A673 (cell line): ENCODE measurements around the gene NECAP2. TPM values are rescaled to one million over a fixed set of nuclear protein-coding genes. Genes with fewer than 3 reads are reported as not detected.

Experiments
- BruUV-seq: library from RNA; stranded (reverse); fragments of 400-500 nt; replicated peaks from 2 replicates; lab custom pipeline; 2021; lab: Mats Ljungman, UMichigan
- CTCF ChIA-PET: fragments of 300-600 bp; sonication (Branson Sonifier 250); formaldehyde crosslinking; loops from one replicate; lab custom pipeline; 2022; ENCODE audit warnings: antibody characterized with exemption; lab: Charles Lee
- POLR2A ChIA-PET: fragments of 300-600 bp; sonication (Branson Sonifier 250); formaldehyde crosslinking; loops from one replicate; lab custom pipeline; 2022; ENCODE audit warnings: antibody characterized with exemption; ENCODE audit not compliant: low non-redundant PET; lab: Charles Lee
- DNase-seq: peaks from one replicate; pipeline ENCODE4 v3.0.0-alpha.2; 2015; ENCODE audit warnings: low spot score
- H3K27ac ChIP-seq: fragments of 200-600 bp; sonication (generic); 2 replicates; pipeline ENCODE4 v1.5.1; 2016; ENCODE audit warnings: mixed run types, low read depth, mild to moderate bottlenecking, mixed read lengths, antibody characterized with exemption, low read length; ENCODE audit not compliant: poor library complexity, severe bottlenecking
- H3K27me3 ChIP-seq: fragments of 200-600 bp; sonication (generic); replicated peaks from 2 replicates; pipeline ENCODE4 v1.6.1; 2017; ENCODE audit warnings: mixed run types, low read depth, mild to moderate bottlenecking, mixed read lengths, antibody characterized with exemption, low read length; ENCODE audit not compliant: insufficient read depth, poor library complexity
- H3K36me3 ChIP-seq: fragments of 200-600 bp; sonication (generic); 2 replicates; pipeline ENCODE4 v1.6.1; 2016; ENCODE audit warnings: mixed run types, mild to moderate bottlenecking, mixed read lengths, antibody characterized with exemption, low read length; ENCODE audit not compliant: insufficient read depth, poor library complexity, severe bottlenecking
- H3K4me1 ChIP-seq: fragments of 200-600 bp; sonication (generic); 2 replicates; pipeline ENCODE4 v1.6.1; 2017; ENCODE audit warnings: mixed run types, mild to moderate bottlenecking, mixed read lengths, antibody characterized with exemption, low read length; ENCODE audit not compliant: insufficient read depth, poor library complexity, severe bottlenecking
- H3K4me3 ChIP-seq: fragments of 200-600 bp; sonication (generic); 2 replicates; pipeline ENCODE4 v1.5.1; 2016; ENCODE audit warnings: low read depth, mixed run types, mild to moderate bottlenecking, mixed read lengths, low read length; ENCODE audit not compliant: poor library complexity, severe bottlenecking
- H3K9me3 ChIP-seq: fragments of 200-600 bp; sonication (generic); 2 replicates; pipeline ENCODE4 v1.6.1; 2016; ENCODE audit warnings: mixed run types, low read depth, mild to moderate bottlenecking, mixed read lengths, antibody characterized with exemption, low read length; ENCODE audit not compliant: poor library complexity, severe bottlenecking
- EZH2 ChIP-seq: fragments of 200-600 bp; sonication (generic); IDR thresholded peaks from 2 replicates; pipeline ENCODE4 v1.6.1; 2017; ENCODE audit warnings: borderline replicate concordance, low read depth, mild to moderate bottlenecking, mixed read lengths, antibody characterized with exemption, low read length; ENCODE audit not compliant: poor library complexity, severe bottlenecking
- intact Hi-C: fragments of 100-400 bp; cut with micrococcal nuclease; formaldehyde crosslinking; loops from one replicate; pipeline ENCODE4 v1.10.0; 2022; ENCODE audit not compliant: unreplicated experiment
- total RNA-seq: library from RNA; stranded (reverse); gene quantifications from 2 replicates; pipeline ENCODE4 v1.2.3, GENCODE V29; 2021
- TF ChIP-seq, protein P1 (sequence below): fragments of 300-800, 200-600 bp; sonication (generic); conservative IDR thresholded peaks from 2 replicates; pipeline ENCODE4 v1.5.1; 2017; ENCODE audit warnings: low read depth, mild to moderate bottlenecking, antibody characterized with exemption, low read length, moderate library complexity, mixed read lengths

NECAP2 gene
- total RNA-seq, 1 experiment from 2014 or later, result 47.6 TPM

DNA sequence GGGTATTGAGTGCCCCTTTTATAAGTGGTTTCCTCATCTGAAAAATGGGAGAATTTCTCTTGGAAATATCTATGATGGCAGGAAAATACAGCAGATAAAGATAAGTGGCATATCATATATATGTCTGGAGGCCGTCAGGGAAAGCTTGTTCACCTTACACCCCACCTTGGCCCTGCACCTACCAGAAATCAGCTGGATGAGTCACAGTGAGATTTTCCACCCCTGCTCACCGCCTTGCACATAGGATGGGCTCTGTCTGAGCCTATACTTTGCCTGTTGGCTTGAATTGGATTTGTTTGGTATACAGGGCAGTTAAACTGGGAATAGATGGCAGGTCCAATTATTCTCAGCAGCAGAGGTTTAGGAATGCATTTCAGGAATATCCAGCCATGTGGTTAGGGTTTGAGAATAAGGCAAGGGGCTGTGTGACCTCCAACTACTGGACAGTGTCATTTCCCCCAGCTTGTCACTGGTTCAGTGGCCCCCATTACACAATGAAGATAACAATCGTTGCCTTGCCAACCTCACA, 3.5 kb upstream of the NECAP2 start, which contains the start of gene SPATA21:
TSS of gene SPATA21 (minus strand) at position 479 of the 529 bp plus-strand sequence. CDS start 6,053 bp downstream, outside the sequence.
- no TSS peak for BruUV-seq
- ChIA-PET POLR2A (no interaction called here), CTCF (no interaction called here)
- intact Hi-C loops, result no loop called here
- no peak for TF ChIP-seq EZH2
- TF ChIP-seq, protein P1, sequence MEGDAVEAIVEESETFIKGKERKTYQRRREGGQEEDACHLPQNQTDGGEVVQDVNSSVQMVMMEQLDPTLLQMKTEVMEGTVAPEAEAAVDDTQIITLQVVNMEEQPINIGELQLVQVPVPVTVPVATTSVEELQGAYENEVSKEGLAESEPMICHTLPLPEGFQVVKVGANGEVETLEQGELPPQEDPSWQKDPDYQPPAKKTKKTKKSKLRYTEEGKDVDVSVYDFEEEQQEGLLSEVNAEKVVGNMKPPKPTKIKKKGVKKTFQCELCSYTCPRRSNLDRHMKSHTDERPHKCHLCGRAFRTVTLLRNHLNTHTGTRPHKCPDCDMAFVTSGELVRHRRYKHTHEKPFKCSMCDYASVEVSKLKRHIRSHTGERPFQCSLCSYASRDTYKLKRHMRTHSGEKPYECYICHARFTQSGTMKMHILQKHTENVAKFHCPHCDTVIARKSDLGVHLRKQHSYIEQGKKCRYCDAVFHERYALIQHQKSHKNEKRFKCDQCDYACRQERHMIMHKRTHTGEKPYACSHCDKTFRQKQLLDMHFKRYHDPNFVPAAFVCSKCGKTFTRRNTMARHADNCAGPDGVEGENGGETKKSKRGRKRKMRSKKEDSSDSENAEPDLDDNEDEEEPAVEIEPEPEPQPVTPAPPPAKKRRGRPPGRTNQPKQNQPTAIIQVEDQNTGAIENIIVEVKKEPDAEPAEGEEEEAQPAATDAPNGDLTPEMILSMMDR, result no peak
- no peak within 1 kb of the TSS for H3K27ac ChIP-seq
- H3K9me3 ChIP-seq, result no peaks in the 10 kb centered on the region
- peaks cover 8% of the 10 kb centered on the region for H3K4me1 ChIP-seq
- H3K4me3 ChIP-seq, result no peak within 1 kb of the TSS
- no peaks in the 10 kb centered on the region for H3K27me3 ChIP-seq
- no peaks in the 10 kb centered on the region for H3K36me3 ChIP-seq
- no peak for DNase-seq

DNA sequence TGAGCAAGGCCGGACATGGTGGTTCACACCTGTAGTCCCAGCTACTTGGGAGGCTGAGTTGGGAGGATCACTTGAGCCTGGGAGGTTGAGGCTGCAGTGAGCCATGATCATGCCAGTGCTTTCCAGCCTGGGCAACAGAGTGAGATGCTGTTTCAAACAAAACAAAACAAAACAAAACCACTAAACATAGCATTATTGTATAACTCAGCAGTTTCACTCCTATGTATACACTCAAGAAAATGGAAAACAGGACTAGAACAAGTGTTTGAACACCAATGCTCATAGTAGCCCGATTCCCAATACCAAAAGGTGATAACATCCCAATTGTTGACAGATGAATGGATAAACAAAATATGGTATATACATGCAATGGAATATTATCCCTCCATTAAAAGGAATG, 2.0 kb upstream of the NECAP2 start:
- no peaks in the 10 kb centered on the region for H3K27me3 ChIP-seq
- no TSS peak for BruUV-seq
- H3K27ac ChIP-seq, result no peak overlapping the region
- H3K4me1 ChIP-seq, result peaks cover 8% of the 10 kb centered on the region
- no peak overlapping the region for H3K4me3 ChIP-seq
- H3K9me3 ChIP-seq, result no peaks in the 10 kb centered on the region
- CTCF ChIA-PET, result no interaction called here
- intact Hi-C loops, result no loop called here
- TF ChIP-seq, protein P1, result no peak
- TF ChIP-seq EZH2, result no peak
- no peak for DNase-seq
- H3K36me3 ChIP-seq, result no peaks in the 10 kb centered on the region
- POLR2A ChIA-PET, result no interaction called here

DNA sequence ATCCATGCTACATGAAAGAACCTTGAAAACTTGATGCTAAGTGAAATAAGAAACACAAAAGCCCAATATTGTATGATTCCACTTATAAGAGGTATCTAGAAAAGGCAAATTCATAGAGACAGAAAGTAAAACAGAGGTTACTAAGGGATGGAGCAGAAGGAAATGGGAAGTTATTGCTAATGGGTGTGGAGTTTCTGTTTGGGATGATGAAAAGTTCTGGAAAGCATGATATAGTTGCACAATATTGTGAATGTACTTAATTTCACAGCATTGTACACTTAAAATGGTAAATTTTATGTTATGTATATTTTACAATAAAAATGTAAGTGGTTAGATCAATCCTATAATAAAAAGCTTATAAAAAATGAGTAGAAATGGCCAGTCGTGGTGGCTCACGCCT, 1.6 kb upstream of the NECAP2 start:
- no peak for DNase-seq
- POLR2A ChIA-PET, result no interaction called here
- Histone ChIP-seq H3K4me3 (no peak overlapping the region), H3K27me3 (no peaks in the 10 kb centered on the region), H3K27ac (no peak overlapping the region), H3K9me3 (no peaks in the 10 kb centered on the region), H3K36me3 (no peaks in the 10 kb centered on the region), H3K4me1 (peaks cover 8% of the 10 kb centered on the region)
- TF ChIP-seq EZH2, result no peak
- TF ChIP-seq, protein P1, result no peak
- CTCF ChIA-PET, result no interaction called here
- no TSS peak for BruUV-seq
- intact Hi-C loops, result no loop called here
